ENCODE data around the gene NAA35. TPM values are rescaled to one million over a fixed set of nuclear protein-coding genes. Genes with fewer than 3 reads are reported as not detected.

Gene NAA35
- total RNA-seq = 23.8 and 36.1 TPM in 2 replicates

GRCh38 chr9:85940832-85941621, at the start of gene NAA35:
Gene NAA35 (plus strand): TSS chr9:85941146. CDS start chr9:85942160, 1,014 bp downstream.

Other genes with a start within 250 kb of the NAA35 start
- 4.5 and 8.5 TPM in 2 replicates for gene AGTPBP1, start 199.2 kb upstream of the NAA35 start, total RNA-seq
- 106 and 140 TPM in 2 replicates for gene GOLM1, start 158.4 kb downstream of the NAA35 start, total RNA-seq

Measured in smooth muscle cell of the umbilical artery (primary cell).